HG03378 (cell line): ENCODE data around the gene LMBRD1.
A peak's percentile ranks its signal among the peaks of the same experiment; 100 is the strongest.

Source experiments
- ATAC-seq: cut with Tn5 transposase; IDR thresholded peaks from one replicate; pipeline ENCODE4 v1.9.1; 2021; ENCODE audit warnings: mild to moderate bottlenecking, moderate library complexity; ENCODE audit not compliant: unreplicated experiment

Gene LMBRD1

GRCh38 chr6:69643688-69644087 is 153.1 kb downstream of the LMBRD1 start:
- ATAC-seq = no peak

GRCh38 chr6:69632932-69633331 is 163.9 kb downstream of the LMBRD1 start:
- ATAC-seq = no peak

GRCh38 chr6:69631552-69632346 is 165.1 kb downstream of the LMBRD1 start:
- peak; percentile 53 for ATAC-seq

- no peak for ATAC-seq
Observed at GRCh38 chr6:69630767-69631166, 166.0 kb downstream of the LMBRD1 start.

GRCh38 chr6:69627625-69628024 is 169.2 kb downstream of the LMBRD1 start:
- no peak for ATAC-seq

- ATAC-seq = no peak
Observed at GRCh38 chr6:69624944-69625343, 171.9 kb downstream of the LMBRD1 start.
